ENCODE results near the gene LIMS2.

The LIMS2 gene

DNA sequence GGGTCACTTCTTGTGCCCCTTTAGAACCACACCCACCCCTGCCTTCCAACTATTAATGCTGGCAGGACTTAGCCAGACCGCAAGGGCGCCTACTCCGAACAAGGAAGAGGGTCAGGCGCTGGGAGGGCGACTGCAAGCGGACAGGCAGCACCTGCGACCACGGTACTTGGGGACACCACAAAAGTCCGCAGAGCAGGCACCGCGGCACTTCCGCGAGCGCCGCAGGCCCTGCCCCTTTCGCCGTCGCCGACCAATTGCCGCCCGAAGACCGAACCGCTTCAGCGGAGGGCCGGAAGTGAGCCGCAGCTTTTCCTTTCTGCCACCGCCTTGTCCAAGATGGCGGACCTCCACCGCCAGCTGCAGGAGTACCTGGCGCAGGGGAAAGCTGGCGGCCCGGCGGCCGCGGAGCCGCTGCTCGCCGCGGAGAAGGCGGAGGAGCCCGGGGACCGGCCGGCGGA lies 25.9 kb upstream of the LIMS2 start, which contains the start of gene SFT2D3:
TSS of gene SFT2D3 (plus strand) at position 305 of the 458 bp plus-strand sequence. CDS start at position 337, 32 bp downstream.
- Histone ChIP-seq H3K9me3 (ENCODE audit: control insufficient read depth in 5 of 5, low read length in 5 of 5) (no peaks in the 10 kb centered on the region), H3K4me3 (ENCODE audit: low read depth in 1 of 5, low read length in 5 of 5) (peak within 1 kb of the TSS; percentile 78 to 94 (median 88)), H3K36me3 (ENCODE audit: control insufficient read depth in 5 of 5, insufficient read depth in 5 of 5, low read length in 5 of 5) (peaks cover 0 to 8% (median 0%) of the 10 kb centered on the region in 5 donors), H3K4me1 (ENCODE audit: control insufficient read depth in 5 of 5, insufficient read depth in 5 of 5, low read length in 5 of 5) (peaks cover 5 to 51% (median 40%) of the 10 kb centered on the region in 5 donors), H3K27me3 (ENCODE audit: control insufficient read depth in 5 of 5, insufficient read depth in 4 of 5, low read length in 5 of 5) (no peaks in the 10 kb centered on the region), H3K27ac (ENCODE audit: low read depth, low read length) (peak within 1 kb of the TSS; percentile 93), H3K9ac (ENCODE audit: low read length in 5 of 5) (peak within 1 kb of the TSS; percentile 73 to 81 (median 79))

GRCh38 chr2:127700527-127701192 lies 25.3 kb upstream of the LIMS2 start:
- Histone ChIP-seq H3K36me3 (ENCODE audit: control insufficient read depth in 5 of 5, insufficient read depth in 5 of 5, low read length in 5 of 5) (peaks cover 0 to 4% (median 0%) of the 10 kb centered on the region in 5 donors), H3K9me3 (ENCODE audit: control insufficient read depth in 5 of 5, low read length in 5 of 5) (no peaks in the 10 kb centered on the region), H3K27ac (ENCODE audit: low read depth, low read length) (peak overlapping the region; percentile 93), H3K4me1 (ENCODE audit: control insufficient read depth in 5 of 5, insufficient read depth in 5 of 5, low read length in 5 of 5) (peaks cover 5 to 45% (median 38%) of the 10 kb centered on the region in 5 donors), H3K4me3 (ENCODE audit: low read depth in 1 of 5, low read length in 5 of 5) (peak overlapping the region; percentile 78 to 94 (median 88)), H3K9ac (ENCODE audit: low read length in 5 of 5) (peak overlapping the region; percentile 68 to 81 (median 79)), H3K27me3 (ENCODE audit: control insufficient read depth in 5 of 5, insufficient read depth in 4 of 5, low read length in 5 of 5) (no peaks in the 10 kb centered on the region)

DNA sequence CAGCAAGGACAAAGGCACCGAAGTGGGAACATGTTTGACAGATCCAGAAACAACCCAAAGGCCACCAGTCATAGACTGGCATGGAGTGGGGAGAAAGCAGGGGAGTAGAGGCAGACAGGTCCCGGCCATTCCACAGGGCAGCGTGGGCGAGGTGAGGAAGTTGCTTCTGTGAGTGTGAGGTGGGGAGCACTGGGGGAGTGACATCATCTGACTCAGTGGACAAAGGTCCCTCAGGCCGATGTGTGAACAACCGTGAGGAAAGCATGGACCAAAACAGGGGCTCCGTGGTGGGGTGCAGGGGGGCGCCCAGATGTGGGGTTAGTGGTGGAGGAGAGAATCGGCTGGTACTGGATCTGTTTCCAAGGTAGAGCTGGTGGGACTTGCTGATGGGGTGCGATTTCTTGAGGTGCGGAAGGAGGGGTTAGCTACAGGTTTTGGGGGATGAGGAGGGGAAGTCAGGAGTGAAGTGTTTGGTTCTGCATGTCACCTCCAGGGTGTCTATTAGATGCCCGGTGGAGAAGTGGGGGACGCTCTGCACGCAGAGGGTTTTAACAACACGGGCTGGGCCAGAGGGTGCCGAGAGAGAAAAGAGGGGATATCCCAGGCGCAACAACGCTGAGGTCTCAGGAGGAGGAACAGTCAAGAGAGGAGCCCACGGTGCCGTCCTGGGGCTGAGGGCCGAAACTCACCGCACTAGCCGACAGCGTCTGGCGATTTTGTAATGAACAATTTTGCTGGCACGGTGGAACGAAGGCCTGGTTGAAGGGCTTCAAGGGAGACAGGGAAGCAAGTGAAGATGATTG lies 23.4 kb upstream of the LIMS2 start:
- Histone ChIP-seq H3K4me1 (ENCODE audit: control insufficient read depth in 5 of 5, insufficient read depth in 5 of 5, low read length in 5 of 5) (peaks cover 5 to 32% (median 32%) of the 10 kb centered on the region in 5 donors), H3K27me3 (ENCODE audit: control insufficient read depth in 5 of 5, insufficient read depth in 4 of 5, low read length in 5 of 5) (no peaks in the 10 kb centered on the region), H3K36me3 (ENCODE audit: control insufficient read depth in 5 of 5, insufficient read depth in 5 of 5, low read length in 5 of 5) (peaks cover 0 to 4% (median 0%) of the 10 kb centered on the region in 5 donors), H3K9me3 (ENCODE audit: control insufficient read depth in 5 of 5, low read length in 5 of 5) (no peaks in the 10 kb centered on the region), H3K4me3 (ENCODE audit: low read depth in 1 of 5, low read length in 5 of 5) (no peak overlapping the region), H3K27ac (ENCODE audit: low read depth, low read length) (no peak overlapping the region), H3K9ac (ENCODE audit: low read length in 5 of 5) (no peak overlapping the region)

GRCh38 chr2:127697482-127698180 lies 22.3 kb upstream of the LIMS2 start:
- no peak overlapping the region for H3K4me3 ChIP-seq (ENCODE audit: low read depth in 1 of 5, low read length in 5 of 5)
- no peak overlapping the region for H3K9ac ChIP-seq (ENCODE audit: low read length in 5 of 5)
- no peaks in the 10 kb centered on the region for H3K9me3 ChIP-seq (ENCODE audit: control insufficient read depth in 5 of 5, low read length in 5 of 5)
- no peaks in the 10 kb centered on the region for H3K27me3 ChIP-seq (ENCODE audit: control insufficient read depth in 5 of 5, insufficient read depth in 4 of 5, low read length in 5 of 5)
- H3K4me1 ChIP-seq (ENCODE audit: control insufficient read depth in 5 of 5, insufficient read depth in 5 of 5, low read length in 5 of 5) = peaks cover 2 to 23% (median 21%) of the 10 kb centered on the region in 5 donors
- no peak overlapping the region for H3K27ac ChIP-seq (ENCODE audit: low read depth, low read length)
- H3K36me3 ChIP-seq (ENCODE audit: control insufficient read depth in 5 of 5, insufficient read depth in 5 of 5, low read length in 5 of 5) = no peaks in the 10 kb centered on the region

- H3K36me3 ChIP-seq (ENCODE audit: control insufficient read depth in 5 of 5, insufficient read depth in 5 of 5, low read length in 5 of 5) = no peaks in the 10 kb centered on the region
- H3K4me3 ChIP-seq (ENCODE audit: low read depth in 1 of 5, low read length in 5 of 5) = peak overlapping the region in 4 of 5 donors; percentile 51 to 60 (median 52)
- H3K9ac ChIP-seq (ENCODE audit: low read length in 5 of 5) = peak overlapping the region in 1 of 5 donors; percentile 37
- H3K27me3 ChIP-seq (ENCODE audit: control insufficient read depth in 5 of 5, insufficient read depth in 4 of 5, low read length in 5 of 5) = no peaks in the 10 kb centered on the region
- peaks cover 2 to 15% (median 10%) of the 10 kb centered on the region in 5 donors for H3K4me1 ChIP-seq (ENCODE audit: control insufficient read depth in 5 of 5, insufficient read depth in 5 of 5, low read length in 5 of 5)
- H3K9me3 ChIP-seq (ENCODE audit: control insufficient read depth in 5 of 5, low read length in 5 of 5) = peaks cover 0 to 5% (median under 1%) of the 10 kb centered on the region in 5 donors
- peak overlapping the region; percentile 70 for H3K27ac ChIP-seq (ENCODE audit: low read depth, low read length)
Measured at GRCh38 chr2:127695491-127696472, 20.5 kb upstream of the LIMS2 start.

DNA sequence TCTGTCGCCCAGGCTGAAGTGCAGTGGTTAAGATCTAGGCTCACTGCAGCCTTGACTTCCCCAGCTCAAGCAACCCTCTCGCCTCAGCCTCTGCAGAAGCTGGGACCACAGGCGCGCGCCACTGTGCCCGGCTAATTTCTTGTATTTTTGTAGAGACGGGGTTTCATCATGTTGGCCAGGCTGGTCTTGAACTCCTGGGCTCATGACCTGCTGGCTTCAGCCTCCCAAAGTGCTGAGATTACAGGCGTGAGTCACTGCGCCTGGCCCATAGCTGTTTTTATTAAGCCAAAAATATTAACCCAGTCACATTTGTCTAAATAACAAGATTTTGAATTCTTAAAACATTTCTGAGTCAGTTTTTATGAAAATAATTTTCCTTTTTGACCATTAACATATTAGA lies 19.7 kb upstream of the LIMS2 start:
- Histone ChIP-seq H3K27ac (ENCODE audit: low read depth, low read length) (peak overlapping the region; percentile 70), H3K27me3 (ENCODE audit: control insufficient read depth in 5 of 5, insufficient read depth in 4 of 5, low read length in 5 of 5) (no peaks in the 10 kb centered on the region), H3K36me3 (ENCODE audit: control insufficient read depth in 5 of 5, insufficient read depth in 5 of 5, low read length in 5 of 5) (no peaks in the 10 kb centered on the region), H3K4me3 (ENCODE audit: low read depth in 1 of 5, low read length in 5 of 5) (peak overlapping the region in 2 of 5 donors; percentile 51 to 60), H3K9ac (ENCODE audit: low read length in 5 of 5) (peak overlapping the region in 1 of 5 donors; percentile 37), H3K4me1 (ENCODE audit: control insufficient read depth in 5 of 5, insufficient read depth in 5 of 5, low read length in 5 of 5) (peaks cover 0 to 9% (median 5%) of the 10 kb centered on the region in 5 donors), H3K9me3 (ENCODE audit: control insufficient read depth in 5 of 5, low read length in 5 of 5) (peaks cover 0 to 10% (median 4%) of the 10 kb centered on the region in 5 donors)

DNA sequence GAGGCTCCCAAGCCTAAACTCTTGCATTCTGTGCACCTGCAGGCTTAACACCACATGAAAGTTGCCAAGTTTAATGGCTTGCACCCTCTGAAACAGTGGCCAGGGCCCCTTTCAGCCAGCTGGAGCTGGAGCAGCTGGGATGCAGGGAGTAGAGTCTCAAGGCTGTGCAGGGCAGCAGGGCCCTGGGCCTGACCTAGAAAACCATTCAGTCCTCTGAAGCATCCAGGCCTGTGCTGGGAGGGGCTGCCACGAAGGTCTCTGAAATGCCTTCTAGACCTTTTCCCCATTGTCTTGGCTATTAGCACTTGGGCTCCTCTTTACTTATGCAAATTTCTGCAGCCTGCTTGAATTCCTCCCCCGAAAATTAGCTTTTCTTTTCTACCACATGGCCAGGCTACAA lies 15.4 kb upstream of the LIMS2 start:
- Histone ChIP-seq H3K4me1 (ENCODE audit: control insufficient read depth in 5 of 5, insufficient read depth in 5 of 5, low read length in 5 of 5) (peaks cover 0 to 7% (median 5%) of the 10 kb centered on the region in 5 donors), H3K9ac (ENCODE audit: low read length in 5 of 5) (no peak overlapping the region), H3K36me3 (ENCODE audit: control insufficient read depth in 5 of 5, insufficient read depth in 5 of 5, low read length in 5 of 5) (no peaks in the 10 kb centered on the region), H3K9me3 (ENCODE audit: control insufficient read depth in 5 of 5, low read length in 5 of 5) (peaks cover 0 to 10% (median 4%) of the 10 kb centered on the region in 5 donors), H3K27me3 (ENCODE audit: control insufficient read depth in 5 of 5, insufficient read depth in 4 of 5, low read length in 5 of 5) (no peaks in the 10 kb centered on the region), H3K27ac (ENCODE audit: low read depth, low read length) (no peak overlapping the region), H3K4me3 (ENCODE audit: low read depth in 1 of 5, low read length in 5 of 5) (no peak overlapping the region)

GRCh38 chr2:127688405-127688804 lies 13.1 kb upstream of the LIMS2 start:
- H3K27me3 ChIP-seq (ENCODE audit: control insufficient read depth in 5 of 5, insufficient read depth in 4 of 5, low read length in 5 of 5) = no peaks in the 10 kb centered on the region
- H3K27ac ChIP-seq (ENCODE audit: low read depth, low read length) = no peak overlapping the region
- peaks cover 0 to 10% (median 4%) of the 10 kb centered on the region in 5 donors for H3K9me3 ChIP-seq (ENCODE audit: control insufficient read depth in 5 of 5, low read length in 5 of 5)
- H3K4me3 ChIP-seq (ENCODE audit: low read depth in 1 of 5, low read length in 5 of 5) = no peak overlapping the region
- no peaks in the 10 kb centered on the region for H3K36me3 ChIP-seq (ENCODE audit: control insufficient read depth in 5 of 5, insufficient read depth in 5 of 5, low read length in 5 of 5)
- no peak overlapping the region for H3K9ac ChIP-seq (ENCODE audit: low read length in 5 of 5)
- peaks cover 0 to 6% (median 6%) of the 10 kb centered on the region in 5 donors for H3K4me1 ChIP-seq (ENCODE audit: control insufficient read depth in 5 of 5, insufficient read depth in 5 of 5, low read length in 5 of 5)
